A549 (cell line): ENCODE results near the gene TMTC2. TPM values are rescaled to one million over a fixed set of nuclear protein-coding genes. Genes with fewer than 3 reads are reported as not detected.

Experiments used
- ATAC-seq, 2 experiments: fragments of 200-7000 bp in 1 of 2; fragments of >200 bp in 1 of 2; cut with Nextera tagmentation in 1 of 2; cut with Tn5 transposase in 1 of 2; 3 replicates each; pipeline versions ENCODE4 v1.8.0 to v1.9.1; 2018 to 2020; ENCODE audit warnings: mild to moderate bottlenecking in 1 of 2, moderate library complexity in 1 of 2
- CTCF ChIA-PET: fragments of 300-600 bp; sonication (Branson Sonifier 250); formaldehyde crosslinking; extraction: SDS; loops from one replicate; lab custom pipeline; 2021; ENCODE audit warnings: antibody characterized with exemption, inconsistent platforms; lab: Yijun Ruan, JAX
- POLR2A ChIA-PET: fragments of 350-600 bp; formaldehyde crosslinking; extraction: SDS; loops from one replicate; lab custom pipeline; 2021; ENCODE audit warnings: antibody characterized with exemption, inconsistent platforms; lab: Yijun Ruan, JAX
- DNase-seq, 2 experiments: peaks; one replicate each; pipeline versions ENCODE4 v3.0.0 to v3.0.0-alpha.2; 2011 to 2016; ENCODE audit warnings: low read depth in 1 of 2, low spot score in 1 of 2
- FAIRE-seq: peaks from 2 replicates; lab custom pipeline; 2011; peaks lifted over from hg19 to GRCh38; lab: Jason Lieb, UNC
- H3K27ac ChIP-seq, 2 experiments: fragments of >200 bp; sonication (Bioruptor Twin); formaldehyde crosslinking; 3 replicates each; pipeline ENCODE4 v1.5.1; 2016 to 2017
- H3K4me1 ChIP-seq: fragments of >200 bp; sonication (Bioruptor Twin); formaldehyde crosslinking; 3 replicates; pipeline ENCODE4 v1.6.1; 2016
- H3K4me2 ChIP-seq: fragments of >200 bp; sonication (Bioruptor Twin); formaldehyde crosslinking; 3 replicates; pipeline ENCODE4 v1.6.1; 2016
- H3K4me3 ChIP-seq: fragments of >200 bp; sonication (Bioruptor Twin); formaldehyde crosslinking; 3 replicates; pipeline ENCODE4 v1.5.1; 2016
- H3K9me3 ChIP-seq: fragments of >200 bp; sonication (Bioruptor Twin); formaldehyde crosslinking; 3 replicates; pipeline ENCODE4 v1.6.1; 2016
- BCL3 ChIP-seq: fragments of >200 bp; sonication (Bioruptor Twin); formaldehyde crosslinking; IDR thresholded peaks from 3 replicates; pipeline ENCODE4 v1.6.1; 2016
- BHLHE40 ChIP-seq: IDR thresholded peaks from 2 replicates; pipeline ENCODE4 v1.6.1; 2012; ENCODE audit warnings: low read depth, low read length, inconsistent platforms
- CBX8 ChIP-seq: fragments of 200-600 bp; sonication (generic); IDR thresholded peaks from 2 replicates; pipeline ENCODE4 v1.6.1; 2016
- EHMT2 ChIP-seq: fragments of 200-600 bp; sonication (generic); IDR thresholded peaks from 2 replicates; pipeline ENCODE4 v1.6.1; 2016; ENCODE audit warnings: antibody characterized with exemption, low read depth, mild to moderate bottlenecking, moderate library complexity
- ELK1 ChIP-seq: fragments of 150-350 bp; IDR thresholded peaks from 2 replicates; pipeline ENCODE4 v1.6.1; 2014; ENCODE audit warnings: low read depth, mild to moderate bottlenecking, low read length
- EP300 ChIP-seq, 2 experiments: fragments of >200 bp; sonication (Bioruptor Twin); formaldehyde crosslinking; IDR thresholded peaks; 2 replicates in 1 of 2; 3 replicates in 1 of 2; pipeline ENCODE4 v1.6.1; 2016 to 2017
- FOSB ChIP-seq: fragments of 250-450 bp; sonication (Bioruptor Pico); IDR thresholded peaks from 2 replicates; pipeline ENCODE4 v1.5.0; 2020; ENCODE audit warnings: mild to moderate bottlenecking, moderate library complexity
- FOSL2 ChIP-seq, 2 experiments: fragments of 450-650 bp in 1 of 2; fragments of >200 bp in 1 of 2; sonication (Bioruptor Twin) in 1 of 2; formaldehyde crosslinking; IDR thresholded peaks; 2 replicates each; pipeline versions ENCODE4 v1.5.0 to v1.6.1; 2016 to 2020; ENCODE audit warnings: mild to moderate bottlenecking in 1 of 2, moderate library complexity in 1 of 2
- FOXS1 ChIP-seq: fragments of 250-450 bp; sonication (Bioruptor Pico); IDR thresholded peaks from 2 replicates; pipeline ENCODE4 v1.5.0; 2020; ENCODE audit warnings: mild to moderate bottlenecking, moderate library complexity
- HDAC2 ChIP-seq: fragments of 200-600 bp; sonication (generic); IDR thresholded peaks from 2 replicates; pipeline ENCODE4 v1.6.1; 2016
- KDM1A ChIP-seq: fragments of 200-600 bp; sonication (generic); IDR thresholded peaks from 2 replicates; pipeline ENCODE4 v1.6.1; 2016; ENCODE audit warnings: low read depth, mild to moderate bottlenecking
- MAFK ChIP-seq: fragments of 450-650 bp; IDR thresholded peaks from 2 replicates; pipeline ENCODE4 v1.6.1; 2014; ENCODE audit not compliant: partially characterized antibody
- MAX ChIP-seq: IDR thresholded peaks from 2 replicates; pipeline ENCODE4 v1.6.1; 2012
- MYC ChIP-seq: IDR thresholded peaks from 2 replicates; pipeline ENCODE4 v1.6.1; 2012; ENCODE audit warnings: mild to moderate bottlenecking, inconsistent platforms, low read length, improper control_type of control experiment, borderline replicate concordance
- NPAS2 ChIP-seq: fragments of 250-450 bp; sonication (Bioruptor Pico); IDR thresholded peaks from 2 replicates; pipeline ENCODE4 v1.8.0; 2022; ENCODE audit warnings: mild to moderate bottlenecking, moderate library complexity, borderline replicate concordance
- NR3C1 ChIP-seq: fragments of >200 bp; sonication (Bioruptor Twin); formaldehyde crosslinking; IDR thresholded peaks from 3 replicates; pipeline ENCODE4 v1.6.1; 2017
- PHF8 ChIP-seq: fragments of 200-600 bp; sonication (generic); IDR thresholded peaks from 2 replicates; pipeline ENCODE4 v1.6.1; 2016; ENCODE audit warnings: low read depth, mild to moderate bottlenecking, antibody characterized with exemption, moderate library complexity, borderline replicate concordance
- POLR2A ChIP-seq: IDR thresholded peaks from 2 replicates; pipeline ENCODE4 v1.6.1; 2012; ENCODE audit warnings: mild to moderate bottlenecking, low read length
- RAD21 ChIP-seq, 2 experiments: fragments of >200 bp in 1 of 2; sonication (Bioruptor Twin) in 1 of 2; formaldehyde crosslinking in 1 of 2; IDR thresholded peaks in 1 of 2; conservative IDR thresholded peaks in 1 of 2; 2 replicates in 1 of 2; 3 replicates in 1 of 2; pipeline ENCODE4 v1.6.1; 2012 to 2018; ENCODE audit warnings: inconsistent platforms in 1 of 2
- RARB ChIP-seq: fragments of 250-450 bp; sonication (Bioruptor Pico); IDR thresholded peaks from 2 replicates; pipeline ENCODE4 v1.8.0; 2021; ENCODE audit warnings: mild to moderate bottlenecking, moderate library complexity
- RFX5 ChIP-seq: fragments of 450-650 bp; IDR thresholded peaks from 2 replicates; pipeline ENCODE4 v1.7.1; 2014; ENCODE audit warnings: antibody characterized with exemption, mild to moderate bottlenecking, moderate library complexity
- TP53 ChIP-seq: fragments of 250-450 bp; sonication (Bioruptor Pico); IDR thresholded peaks from 2 replicates; pipeline ENCODE4 v1.5.0; 2021; ENCODE audit warnings: mild to moderate bottlenecking, moderate library complexity
- ZNF302 ChIP-seq: fragments of 250-450 bp; sonication (Bioruptor Pico); IDR thresholded peaks from 2 replicates; pipeline ENCODE4 v1.9.0; 2021; ENCODE audit warnings: inconsistent platforms, mild to moderate bottlenecking, moderate library complexity
- ZSCAN20 ChIP-seq: fragments of 250-450 bp; sonication (Bioruptor Pico); IDR thresholded peaks from 2 replicates; pipeline ENCODE4 v1.8.0; 2022; ENCODE audit warnings: mild to moderate bottlenecking, moderate library complexity
- WGBS: methylation state at CpG from one replicate; pipeline ENCODE4 v1.1.6; 2017; ENCODE audit errors: missing lambda C conversion rate; 5-methylcytosine and 5-hydroxymethylcytosine counted together
- polyA plus RNA-seq, 4 experiments: library from polyadenylated mRNA; depleted of rRNA in 3 of 4; stranded (reverse); fragments of >200 nt; fragmentation: RNase III in 1 of 4; extraction: RNeasy Plus Mini Kit Qiagen cat#74134 plus additional on column Dnase treatment in 1 of 4; gene quantifications; 2 replicates in 3 of 4; 3 replicates in 1 of 4; pipeline ENCODE4 v1.2.3, GENCODE V29; 2011 to 2017
- TF ChIP-seq, protein P1 (sequence below): fragments of >200 bp; sonication (Bioruptor Twin); formaldehyde crosslinking; IDR thresholded peaks from 2 replicates; pipeline ENCODE4 v1.6.1; 2016
- TF ChIP-seq, protein P2 (sequence below): IDR thresholded peaks from 2 replicates; pipeline ENCODE4 v1.6.1; 2012
- TF ChIP-seq, protein P3 (sequence below): fragments of 250-450 bp; sonication (Bioruptor Pico); IDR thresholded peaks from 2 replicates; pipeline ENCODE4 v1.5.0; 2020; ENCODE audit warnings: low read depth, mild to moderate bottlenecking, moderate library complexity
- TF ChIP-seq, protein P4 (sequence below): IDR thresholded peaks from 2 replicates; pipeline ENCODE4 v1.6.1; 2012; ENCODE audit warnings: low read depth, borderline replicate concordance

Gene TMTC2
- polyA plus RNA-seq, 2 of the 4 experiments (the other 2 are of a cell fraction), result 1.8 to 5.3 TPM

- H3K27ac ChIP-seq, result no peak overlapping the region
- FAIRE-seq, result no peak
These were observed 237.2 kb downstream of the TMTC2 start for GRCh38 chr12:82923935-82924334.

DNA sequence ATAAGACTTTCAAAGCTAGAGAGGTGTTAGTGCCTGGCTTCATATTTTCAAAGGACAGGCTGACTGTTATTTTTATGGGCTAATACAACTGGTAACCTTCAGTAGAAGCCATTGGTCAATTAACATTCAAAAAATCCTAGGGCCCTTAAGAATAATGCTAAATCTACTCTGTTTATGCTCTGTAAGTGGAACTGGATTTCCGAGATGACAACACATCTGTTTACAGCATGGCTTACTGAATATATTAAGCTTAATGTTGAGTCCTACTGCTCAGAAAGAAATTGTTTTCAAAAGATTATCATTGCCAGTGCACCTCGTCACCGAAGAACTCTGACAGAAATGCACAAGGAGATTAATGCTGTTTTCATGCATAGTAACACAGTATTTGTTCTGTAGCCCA, 239.9 kb downstream of the TMTC2 start:
- POLR2A ChIA-PET, result no interaction called here
- DNase-seq (no peak), ATAC-seq (no peak), FAIRE-seq (no peak)
- Histone ChIP-seq H3K4me1 (no peaks in the 10 kb centered on the region), H3K27ac (no peak overlapping the region), H3K4me3 (no peak overlapping the region), H3K4me2 (no peak overlapping the region), H3K9me3 (no peaks in the 10 kb centered on the region)
- CTCF ChIA-PET, result no interaction called here
- 83% methylated on average over 3 of the region's 3 CpGs for WGBS
- TF ChIP-seq FOXS1 (no peak), FOSL2 (IDR thresholded peaks at IDR 0.05) (no peak), FOSL2 (CRISPR knock-in tag; IDR thresholded peaks at IDR 0.05) (no peak), MAFK (no peak), PHF8 (no peak), NR3C1 (no peak), BCL3 (no peak), NPAS2 (CRISPR knock-in tag) (no peak), KDM1A (no peak), ZNF302 (CRISPR knock-in tag) (no peak), POLR2A (no peak), RARB (CRISPR knock-in tag) (no peak)

More at GRCh38 chr12:82923935-82924334, 237.2 kb downstream of the TMTC2 start:
- no peak overlapping the region for H3K4me2 ChIP-seq
- ATAC-seq (no peak), DNase-seq (no peak)
- ChIA-PET CTCF (interaction anchor here (0.6 kb wide), 1 partner anchor 240 kb away, joined by 3 read pairs; no protein-coding TSS in a partner anchor), POLR2A (no interaction called here)
- no peaks in the 10 kb centered on the region for H3K4me1 ChIP-seq
- H3K4me3 ChIP-seq, result no peak overlapping the region
- WGBS, result 97% methylated on average over 1 of the region's 1 CpG
- H3K9me3 ChIP-seq, result no peaks in the 10 kb centered on the region
- TF ChIP-seq, protein P1, sequence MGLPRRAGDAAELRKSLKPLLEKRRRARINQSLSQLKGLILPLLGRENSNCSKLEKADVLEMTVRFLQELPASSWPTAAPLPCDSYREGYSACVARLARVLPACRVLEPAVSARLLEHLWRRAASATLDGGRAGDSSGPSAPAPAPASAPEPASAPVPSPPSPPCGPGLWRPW, result no peak
- TF ChIP-seq CBX8 (no peak), PHF8 (no peak), RAD21 (conservative IDR thresholded peaks at IDR 0.05 in 1 of 2, IDR thresholded peaks at IDR 0.05 in 1 of 2) (no peak), EP300 (IDR thresholded peaks at IDR 0.05) (no peak), MAX (no peak), BHLHE40 (no peak), MYC (no peak), EHMT2 (no peak), ELK1 (no peak)
- TF ChIP-seq, protein P2, sequence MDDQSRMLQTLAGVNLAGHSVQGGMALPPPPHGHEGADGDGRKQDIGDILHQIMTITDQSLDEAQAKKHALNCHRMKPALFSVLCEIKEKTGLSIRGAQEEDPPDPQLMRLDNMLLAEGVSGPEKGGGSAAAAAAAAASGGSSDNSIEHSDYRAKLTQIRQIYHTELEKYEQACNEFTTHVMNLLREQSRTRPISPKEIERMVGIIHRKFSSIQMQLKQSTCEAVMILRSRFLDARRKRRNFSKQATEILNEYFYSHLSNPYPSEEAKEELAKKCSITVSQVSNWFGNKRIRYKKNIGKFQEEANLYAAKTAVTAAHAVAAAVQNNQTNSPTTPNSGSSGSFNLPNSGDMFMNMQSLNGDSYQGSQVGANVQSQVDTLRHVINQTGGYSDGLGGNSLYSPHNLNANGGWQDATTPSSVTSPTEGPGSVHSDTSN, result no peak

- no peaks in the 10 kb centered on the region for H3K9me3 ChIP-seq
- H3K27ac ChIP-seq, result no peak overlapping the region
- H3K4me3 ChIP-seq, result no peak overlapping the region
- ATAC-seq, result no peak
- no peak for FAIRE-seq
- no peaks in the 10 kb centered on the region for H3K4me1 ChIP-seq
- TF ChIP-seq, protein P3, sequence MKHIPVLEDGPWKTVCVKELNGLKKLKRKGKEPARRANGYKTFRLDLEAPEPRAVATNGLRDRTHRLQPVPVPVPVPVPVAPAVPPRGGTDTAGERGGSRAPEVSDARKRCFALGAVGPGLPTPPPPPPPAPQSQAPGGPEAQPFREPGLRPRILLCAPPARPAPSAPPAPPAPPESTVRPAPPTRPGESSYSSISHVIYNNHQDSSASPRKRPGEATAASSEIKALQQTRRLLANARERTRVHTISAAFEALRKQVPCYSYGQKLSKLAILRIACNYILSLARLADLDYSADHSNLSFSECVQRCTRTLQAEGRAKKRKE, result no peak
- TF ChIP-seq FOSB (CRISPR knock-in tag) (no peak), MAFK (no peak), HDAC2 (no peak), TP53 (CRISPR knock-in tag) (no peak), BCL3 (no peak), RFX5 (no peak), KDM1A (no peak), ZSCAN20 (CRISPR knock-in tag) (no peak)
- TF ChIP-seq, protein P4, sequence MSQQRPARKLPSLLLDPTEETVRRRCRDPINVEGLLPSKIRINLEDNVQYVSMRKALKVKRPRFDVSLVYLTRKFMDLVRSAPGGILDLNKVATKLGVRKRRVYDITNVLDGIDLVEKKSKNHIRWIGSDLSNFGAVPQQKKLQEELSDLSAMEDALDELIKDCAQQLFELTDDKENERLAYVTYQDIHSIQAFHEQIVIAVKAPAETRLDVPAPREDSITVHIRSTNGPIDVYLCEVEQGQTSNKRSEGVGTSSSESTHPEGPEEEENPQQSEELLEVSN, result no peak
- ChIA-PET CTCF (interaction anchor here (1.7 kb wide), 1 partner anchor 244 kb away, joined by 4 read pairs; no protein-coding TSS in a partner anchor), POLR2A (no interaction called here)
- no peak for DNase-seq
- 80% methylated on average over 3 of the region's 3 CpGs for WGBS
- no peak overlapping the region for H3K4me2 ChIP-seq
These were observed 243.6 kb downstream of the TMTC2 start for GRCh38 chr12:82930301-82930700.
